IPS DF 4.7 (cell line): ENCODE results near the gene ANO2.

Experiments
- DNase-seq: peaks from one replicate; pipeline ENCODE4 v3.0.0-alpha.2; 2013; ENCODE audit warnings: low spot score; ENCODE audit errors: extremely low read depth

Gene ANO2

GRCh38 chr12:5964913-5965900 lies 20.1 kb upstream of the ANO2 start:
- no peak for DNase-seq

- no peak for DNase-seq
These were observed 18.5 kb upstream of the ANO2 start for GRCh38 chr12:5963515-5963914.

- no peak for DNase-seq
These were observed 15.7 kb upstream of the ANO2 start for GRCh38 chr12:5960783-5961182.

- DNase-seq = no peak
These were observed 11.9 kb upstream of the ANO2 start for GRCh38 chr12:5956987-5957386.

- DNase-seq = no peak
These were observed 9.6 kb upstream of the ANO2 start for GRCh38 chr12:5954661-5955060.

GRCh38 chr12:5953835-5954586 lies 9.0 kb upstream of the ANO2 start:
- DNase-seq = no peak

GRCh38 chr12:5952031-5952430 lies 7.0 kb upstream of the ANO2 start:
- no peak for DNase-seq

- no peak for DNase-seq
These were observed 3.6 kb upstream of the ANO2 start for GRCh38 chr12:5948696-5949095.

- DNase-seq = no peak
These were observed 1.9 kb upstream of the ANO2 start for GRCh38 chr12:5947006-5947405.

- DNase-seq = no peak
These were observed 1.3 kb upstream of the ANO2 start for GRCh38 chr12:5946388-5946787.

- DNase-seq = no peak
These were observed 380 bp downstream of the ANO2 start for GRCh38 chr12:5944688-5945070.

- DNase-seq = no peak
These were observed 1.0 kb downstream of the ANO2 start for GRCh38 chr12:5944053-5944452.

GRCh38 chr12:5941907-5942306 lies 3.2 kb downstream of the ANO2 start:
- DNase-seq = no peak

- DNase-seq = no peak
These were observed 17.1 kb downstream of the ANO2 start for GRCh38 chr12:5927732-5928516.

- no peak for DNase-seq
These were observed 19.4 kb downstream of the ANO2 start for GRCh38 chr12:5925646-5926045.

GRCh38 chr12:5924342-5924741 lies 20.7 kb downstream of the ANO2 start:
- no peak for DNase-seq

- DNase-seq = no peak
These were observed 21.3 kb downstream of the ANO2 start for GRCh38 chr12:5923751-5924150.

GRCh38 chr12:5923043-5923605 lies 21.9 kb downstream of the ANO2 start:
- DNase-seq = no peak

GRCh38 chr12:5921966-5922899 lies 22.8 kb downstream of the ANO2 start:
- no peak for DNase-seq
